Activated T-cell treated with anti-CD3 and anti-CD28 coated beads, Interleukin-2, amount 50 U/mL, for 1 hour (primary cell): ENCODE results near the gene SLC24A3.

Experiments
- DNase-seq: peaks from one replicate; pipeline ENCODE4 v3.0.0-alpha.2; 2020

SLC24A3 gene

GRCh38 chr20:19428324-19428723, 215.9 kb downstream of the SLC24A3 start:
- no peak for DNase-seq

- no peak for DNase-seq
Measured at GRCh38 chr20:19429538-19429937, 217.1 kb downstream of the SLC24A3 start.

DNA sequence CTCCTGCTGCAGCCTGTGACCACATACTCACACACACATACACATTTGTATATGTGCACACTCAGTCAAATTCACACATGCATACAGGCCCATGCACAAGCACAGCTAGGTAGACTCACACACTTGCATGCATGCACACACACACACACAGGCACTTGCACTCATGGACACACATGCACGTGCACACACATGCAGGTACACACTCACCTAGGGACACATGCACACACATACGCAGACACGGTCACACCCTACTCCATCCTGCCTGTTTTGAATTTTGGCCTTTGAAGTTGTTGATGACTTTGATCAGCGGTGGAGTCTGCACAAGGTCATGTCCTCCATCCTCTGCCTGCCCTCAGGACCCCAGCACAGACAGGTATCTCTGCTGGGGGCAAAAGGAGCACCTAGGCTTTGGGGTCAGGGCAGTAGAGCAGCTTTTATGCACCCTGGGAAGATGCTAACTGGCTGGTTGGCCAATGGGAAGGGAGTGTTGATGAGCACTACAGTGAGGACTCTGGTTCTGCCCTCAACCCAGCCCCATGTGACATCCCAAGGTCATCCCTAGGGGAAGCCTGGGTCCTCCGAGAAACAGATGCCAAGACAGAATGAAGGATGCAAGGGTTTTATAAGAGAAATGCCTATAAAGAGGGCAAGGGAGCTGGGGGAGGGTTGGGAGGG, 218.3 kb downstream of the SLC24A3 start:
- DNase-seq, result no peak

DNA sequence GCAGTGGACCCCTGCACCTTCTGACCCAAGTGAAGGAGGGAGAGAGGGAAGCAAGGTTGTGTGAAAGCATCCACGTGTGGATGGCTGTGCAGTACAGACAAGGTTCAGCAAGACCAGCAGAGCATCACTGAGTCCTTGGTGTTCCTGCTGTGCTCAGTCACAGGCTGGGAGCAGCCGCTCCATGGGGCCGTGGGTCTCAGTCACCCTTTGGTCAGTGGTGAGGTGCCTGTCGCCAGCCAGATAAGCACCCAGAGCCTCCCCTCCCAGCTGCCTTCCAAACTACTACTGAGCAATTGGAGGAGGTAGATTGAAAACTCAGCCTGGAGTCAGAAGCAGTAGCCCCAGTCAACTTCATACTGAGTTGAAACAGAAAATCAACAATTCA, 218.9 kb downstream of the SLC24A3 start:
- DNase-seq, result no peak

DNA sequence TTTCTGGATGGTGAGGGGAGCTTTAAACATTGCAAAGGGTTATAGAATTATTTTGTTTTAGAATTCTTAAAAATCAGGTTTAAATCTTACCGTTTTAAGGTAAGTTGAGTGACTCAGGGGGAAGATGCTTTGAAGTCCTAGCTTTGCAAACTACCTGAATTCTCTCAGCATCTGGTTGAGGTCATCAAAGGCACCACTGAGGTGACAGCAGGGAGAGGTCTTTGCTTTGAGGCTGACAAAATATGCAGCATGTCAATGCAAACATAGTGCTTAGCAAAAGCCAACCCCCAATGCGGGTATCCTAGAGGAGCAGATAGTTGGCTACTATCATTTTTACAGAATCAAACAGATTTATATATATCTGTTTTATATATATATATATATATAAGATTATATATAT, 219.5 kb downstream of the SLC24A3 start:
- no peak for DNase-seq

- DNase-seq, result no peak
Measured at GRCh38 chr20:19433371-19434350, 221.2 kb downstream of the SLC24A3 start.

DNA sequence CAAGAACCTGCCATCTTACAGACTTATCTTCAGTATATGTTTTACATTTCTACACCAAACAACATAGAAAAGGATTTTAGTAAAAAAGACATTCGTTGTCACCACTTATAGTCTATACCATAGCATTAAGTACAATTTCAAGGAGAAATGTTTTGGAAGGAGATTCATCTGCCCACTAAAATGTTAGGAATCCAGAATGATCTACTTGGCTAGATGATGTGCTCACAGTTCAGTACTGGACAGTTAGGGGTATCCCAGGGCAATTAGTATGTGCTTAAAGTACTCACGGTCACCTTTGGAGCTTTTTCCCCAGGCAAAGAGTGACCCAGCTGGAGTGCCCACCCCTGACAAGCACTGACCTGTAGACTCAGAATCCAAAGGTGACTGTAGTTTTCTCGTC, 222.9 kb downstream of the SLC24A3 start:
- DNase-seq, result no peak

DNA sequence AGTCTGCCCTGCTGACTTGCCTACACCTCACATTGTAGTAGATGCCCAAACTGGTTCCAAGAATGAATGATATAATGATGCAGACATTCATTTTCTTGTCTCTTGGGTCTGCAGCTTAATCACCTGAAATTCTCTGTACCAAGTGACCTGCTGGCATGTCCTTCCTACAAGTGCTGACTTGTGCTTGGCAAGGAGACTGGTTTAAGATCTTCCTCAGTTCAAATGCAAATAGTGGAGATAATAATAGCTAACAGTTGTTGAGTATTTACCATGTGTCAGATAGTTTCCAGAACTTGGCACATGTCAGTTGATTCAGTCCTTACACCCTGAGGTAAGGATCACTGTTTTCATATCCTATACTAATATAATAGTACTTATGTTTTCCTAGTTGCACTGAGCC, 223.4 kb downstream of the SLC24A3 start:
- no peak for DNase-seq

- no peak for DNase-seq
Measured at GRCh38 chr20:19438488-19438887, 226.0 kb downstream of the SLC24A3 start.

DNA sequence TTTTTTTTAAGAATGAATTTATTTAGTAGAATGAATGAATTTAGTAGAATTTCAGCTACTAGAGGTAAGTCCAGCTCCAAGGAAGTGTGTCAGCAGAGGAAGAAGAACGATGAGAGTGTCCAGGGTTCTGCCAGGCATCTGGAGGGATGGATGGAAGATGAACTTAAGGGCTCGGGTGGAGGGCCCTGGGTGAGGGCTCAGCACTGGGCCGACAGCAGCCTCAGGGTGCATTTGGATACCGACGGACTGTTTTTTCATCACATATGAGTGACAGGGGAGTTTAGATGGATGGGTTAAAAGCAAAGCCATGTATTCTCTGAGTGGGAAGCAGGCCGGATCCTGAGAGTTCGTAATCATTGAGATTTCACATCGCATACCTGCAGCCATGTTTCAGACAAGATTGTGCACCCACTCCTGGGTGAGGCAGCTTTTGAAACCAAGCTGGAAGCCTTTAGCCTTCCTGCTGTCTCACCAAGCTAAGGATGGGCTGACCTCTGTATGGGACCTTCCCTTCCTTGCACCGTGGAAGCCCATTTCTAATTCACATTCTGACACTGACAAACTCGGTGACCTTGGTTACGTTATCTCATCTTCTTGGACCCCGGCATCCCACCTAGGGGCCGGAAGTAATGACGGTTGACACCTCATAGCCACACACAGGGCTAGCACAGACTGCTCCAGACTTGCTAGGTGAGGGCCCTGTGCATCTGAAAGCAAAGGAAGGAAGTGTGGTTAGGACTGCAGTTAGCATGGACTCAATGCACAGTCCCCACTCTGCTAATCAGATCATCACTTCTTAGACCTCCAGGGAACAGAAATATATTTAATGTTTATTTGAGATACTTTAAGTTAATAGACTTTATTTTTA, 228.5 kb downstream of the SLC24A3 start:
- no peak for DNase-seq

DNA sequence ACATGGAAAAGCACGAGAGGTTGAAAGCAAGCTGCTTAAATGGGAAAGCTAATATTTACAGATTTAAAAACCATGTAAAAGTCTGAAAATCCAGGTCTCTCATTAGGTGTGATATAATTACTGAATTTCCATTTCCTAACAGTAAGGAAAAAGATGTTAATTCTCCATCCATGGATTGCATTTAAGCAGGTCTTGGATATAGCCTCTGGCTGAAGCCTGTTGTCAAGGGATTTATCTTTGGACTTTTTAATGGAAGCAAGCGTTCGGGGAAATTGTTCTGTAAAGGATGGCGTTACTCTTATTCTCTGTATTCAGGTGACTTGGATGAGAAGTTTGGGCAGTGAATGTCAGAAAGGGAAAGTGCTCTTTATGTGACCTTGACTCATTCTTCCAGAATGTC, 233.8 kb downstream of the SLC24A3 start:
- DNase-seq, result no peak

- no peak for DNase-seq
Measured at GRCh38 chr20:19448632-19449031, 236.2 kb downstream of the SLC24A3 start.

DNA sequence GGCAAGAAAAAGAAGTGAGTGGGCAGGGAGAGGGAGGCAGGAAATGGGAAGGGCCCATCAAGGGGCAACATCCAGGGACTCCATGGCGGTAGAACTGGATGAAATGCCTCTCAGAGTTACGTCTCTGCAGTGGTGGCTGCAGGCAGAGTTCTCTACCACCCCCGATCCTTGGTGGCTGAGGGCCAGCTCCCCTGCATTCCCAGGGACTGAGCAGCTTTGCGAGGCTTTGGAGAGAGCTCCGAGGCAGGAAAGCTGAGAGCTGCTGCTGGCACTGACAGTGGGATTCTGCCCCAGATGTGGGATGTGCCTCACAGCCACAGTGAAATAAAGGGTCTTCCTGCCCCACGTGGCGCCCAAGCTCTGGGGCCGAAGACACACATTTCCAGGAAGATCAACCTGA, 236.6 kb downstream of the SLC24A3 start:
- DNase-seq, result no peak

GRCh38 chr20:19451231-19451922, 238.9 kb downstream of the SLC24A3 start:
- DNase-seq, result no peak

DNA sequence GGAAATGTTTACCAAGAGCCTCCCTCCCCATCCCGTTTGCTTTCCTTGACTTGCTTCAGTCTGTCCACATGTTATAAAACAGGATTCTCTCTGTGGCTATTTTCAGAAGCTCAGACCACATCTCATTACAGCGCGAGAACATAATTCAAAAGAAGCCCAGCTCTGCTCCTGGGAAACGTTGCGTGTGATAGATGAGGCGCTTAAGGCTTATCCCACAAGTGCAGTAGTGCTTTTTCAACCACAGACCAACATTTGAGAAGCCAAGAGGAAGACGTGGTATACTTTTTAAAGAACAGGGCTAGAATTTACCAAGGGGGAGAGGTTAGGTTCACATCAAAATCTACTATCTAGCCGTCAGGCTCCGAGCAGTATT, 239.5 kb downstream of the SLC24A3 start:
- DNase-seq, result no peak

- DNase-seq, result no peak
Measured at GRCh38 chr20:19453410-19453809, 241.0 kb downstream of the SLC24A3 start.

DNA sequence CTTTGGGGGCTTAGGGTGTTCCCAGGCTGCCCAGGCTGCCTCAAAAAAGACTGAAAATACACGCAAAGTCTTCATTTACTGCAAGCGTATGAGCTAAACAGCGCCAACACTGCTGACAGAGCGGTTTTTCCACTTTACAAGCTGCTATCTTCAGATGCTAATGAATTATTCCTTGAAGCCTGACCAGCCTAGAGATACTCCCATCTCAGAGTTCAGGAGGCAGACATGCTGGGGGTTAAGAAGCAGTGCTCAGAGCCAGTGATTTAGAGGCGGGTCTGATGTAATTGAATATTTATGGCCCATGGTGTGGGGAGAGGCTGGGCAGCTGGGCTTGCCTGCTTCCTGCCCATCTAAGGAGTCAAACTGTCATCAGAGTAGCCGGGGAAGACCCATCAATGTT, 241.4 kb downstream of the SLC24A3 start:
- DNase-seq, result no peak

DNA sequence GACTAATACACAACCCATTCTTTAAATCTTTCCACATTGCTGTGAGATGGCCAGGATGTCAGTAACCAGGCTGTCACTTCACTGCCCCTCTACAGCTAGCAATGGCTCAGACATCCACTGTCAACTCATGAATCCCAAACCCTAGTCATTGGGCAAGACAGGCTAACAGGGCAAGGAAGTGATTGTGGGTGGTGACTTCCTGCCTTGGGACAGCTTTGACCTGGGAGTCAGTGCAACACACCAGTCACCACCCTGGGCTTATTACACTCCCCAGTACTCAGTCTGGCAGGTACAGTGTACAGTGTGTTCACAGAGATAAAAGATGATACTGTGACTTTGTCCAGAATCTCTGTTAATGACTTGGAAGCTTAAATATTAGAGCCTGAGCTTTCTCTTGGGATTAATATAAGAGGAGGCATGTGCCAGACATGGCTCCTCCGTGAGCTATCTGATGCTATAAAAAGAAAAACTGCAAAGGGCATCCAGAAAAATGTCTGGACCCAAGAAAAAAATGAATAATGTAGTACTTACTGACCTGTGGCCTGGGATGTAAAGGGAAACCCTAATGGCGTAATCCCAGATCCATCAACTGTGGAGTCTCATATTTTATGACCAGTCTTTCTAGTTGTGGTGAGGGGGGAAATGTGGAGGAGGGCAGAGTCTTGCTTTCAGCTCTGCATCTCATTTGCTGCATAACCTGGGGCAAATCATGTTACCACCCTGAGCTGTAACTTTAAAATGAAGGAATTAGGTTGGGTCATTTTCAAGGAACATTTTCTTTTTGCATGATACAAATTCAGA, 244.4 kb downstream of the SLC24A3 start:
- no peak for DNase-seq

DNA sequence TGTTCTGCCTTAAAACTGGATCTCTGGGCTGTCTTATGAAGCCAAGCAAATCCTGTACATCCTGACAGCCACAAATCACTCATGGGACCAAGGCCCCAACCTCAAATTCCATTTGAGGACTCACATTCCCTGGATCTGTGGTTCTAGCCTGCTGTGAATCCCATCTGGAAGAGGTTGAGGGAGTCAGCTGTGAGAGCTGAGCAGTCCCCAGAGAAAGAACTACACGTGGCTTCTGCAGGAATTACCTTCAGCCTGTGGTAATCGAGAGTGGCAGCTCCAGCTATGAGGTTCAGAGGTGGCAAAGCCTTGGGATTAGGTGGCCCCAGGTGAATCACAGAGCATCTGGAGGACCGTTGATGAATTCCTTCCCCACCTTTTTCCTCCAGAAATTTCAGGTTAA, 245.2 kb downstream of the SLC24A3 start:
- DNase-seq, result no peak

GRCh38 chr20:19460386-19460785, 247.9 kb downstream of the SLC24A3 start:
- no peak for DNase-seq

DNA sequence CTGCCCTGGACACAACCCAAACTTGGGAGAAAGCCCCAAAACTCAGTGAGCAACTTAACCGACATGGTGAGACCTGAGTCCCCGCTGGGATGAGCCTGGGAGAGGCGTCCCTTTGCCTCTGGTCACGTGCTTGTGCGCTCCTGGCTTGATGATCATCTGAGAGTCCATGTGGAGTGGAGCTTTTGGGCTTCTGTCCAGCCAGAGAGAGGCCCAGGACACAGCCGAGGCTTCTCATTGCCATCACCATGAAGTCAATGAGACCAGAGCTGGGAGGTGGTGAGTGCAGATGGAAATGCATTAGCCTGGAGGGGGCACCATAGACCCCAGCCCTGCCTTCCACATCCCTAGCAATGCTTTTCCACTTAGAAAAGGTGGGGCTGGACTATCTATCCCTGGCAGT, 250.0 kb downstream of the SLC24A3 start:
- DNase-seq, result no peak

DNA sequence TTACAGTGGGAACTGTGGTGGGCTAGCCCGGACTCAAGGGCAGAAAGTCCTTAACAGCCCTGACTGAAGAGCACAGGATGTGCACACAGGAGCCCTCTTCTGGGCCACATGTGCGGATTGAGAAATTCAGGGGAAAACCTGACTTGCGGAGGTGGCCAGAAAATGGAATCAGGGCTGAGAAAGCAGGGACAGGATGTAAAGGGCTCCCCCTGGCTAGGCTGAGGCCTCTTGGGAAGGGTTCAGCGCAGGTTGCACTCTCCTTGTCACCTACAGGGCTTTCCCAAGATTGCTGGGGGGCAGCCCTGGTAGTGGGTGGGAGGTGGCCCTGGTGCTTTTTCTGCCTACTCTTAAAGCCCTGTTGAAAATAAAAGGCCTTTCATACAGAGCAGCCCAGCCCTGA, 251.2 kb downstream of the SLC24A3 start:
- DNase-seq, result no peak
